ENCODE measurements around the gene ARHGAP44. TPM values are rescaled to one million over a fixed set of nuclear protein-coding genes. Genes with fewer than 3 reads are reported as not detected.

Gene ARHGAP44
- total and polyA plus RNA-seq, 2 of the 13 experiments (the other 11 are each of a cell fraction or from before 2014, with no cell fraction given), result 0.79 to 3.1 TPM

DNA sequence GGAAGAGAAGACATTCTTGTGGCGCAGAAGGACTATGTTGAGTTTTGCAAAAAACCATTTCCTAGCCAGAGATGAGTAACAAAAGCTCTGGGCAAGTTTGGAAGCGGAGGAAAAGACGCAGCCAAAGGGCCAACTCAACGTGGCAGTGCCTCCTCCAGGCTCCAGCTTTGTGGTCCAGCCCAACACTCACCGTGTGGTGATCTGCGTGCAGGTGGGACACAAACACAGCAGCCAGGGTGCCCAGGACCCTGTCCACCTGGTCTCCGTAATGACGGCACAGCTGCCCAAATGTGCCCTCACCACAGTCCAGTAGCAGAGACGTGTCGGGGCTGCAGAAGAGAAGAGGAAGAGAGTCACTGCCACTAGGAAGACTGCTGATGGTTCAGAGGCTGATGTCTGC is 207.1 kb downstream of the ARHGAP44 start (continued):
- TF ChIP-seq CBX5 (CRISPR knock-in tag; IDR thresholded peaks at IDR 0.05; ENCODE audit: borderline replicate concordance), result no peak
- TF ChIP-seq, protein P1, sequence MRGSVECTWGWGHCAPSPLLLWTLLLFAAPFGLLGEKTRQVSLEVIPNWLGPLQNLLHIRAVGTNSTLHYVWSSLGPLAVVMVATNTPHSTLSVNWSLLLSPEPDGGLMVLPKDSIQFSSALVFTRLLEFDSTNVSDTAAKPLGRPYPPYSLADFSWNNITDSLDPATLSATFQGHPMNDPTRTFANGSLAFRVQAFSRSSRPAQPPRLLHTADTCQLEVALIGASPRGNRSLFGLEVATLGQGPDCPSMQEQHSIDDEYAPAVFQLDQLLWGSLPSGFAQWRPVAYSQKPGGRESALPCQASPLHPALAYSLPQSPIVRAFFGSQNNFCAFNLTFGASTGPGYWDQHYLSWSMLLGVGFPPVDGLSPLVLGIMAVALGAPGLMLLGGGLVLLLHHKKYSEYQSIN (CRISPR knock-in tag; IDR thresholded peaks at IDR 0.05; ENCODE audit: borderline replicate concordance), result no peak
- no peak for TF ChIP-seq ZNF136 (CRISPR knock-in tag; IDR thresholded peaks at IDR 0.05; ENCODE audit: low read depth)
- TF ChIP-seq, protein P2, sequence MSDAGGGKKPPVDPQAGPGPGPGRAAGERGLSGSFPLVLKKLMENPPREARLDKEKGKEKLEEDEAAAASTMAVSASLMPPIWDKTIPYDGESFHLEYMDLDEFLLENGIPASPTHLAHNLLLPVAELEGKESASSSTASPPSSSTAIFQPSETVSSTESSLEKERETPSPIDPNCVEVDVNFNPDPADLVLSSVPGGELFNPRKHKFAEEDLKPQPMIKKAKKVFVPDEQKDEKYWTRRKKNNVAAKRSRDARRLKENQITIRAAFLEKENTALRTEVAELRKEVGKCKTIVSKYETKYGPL (CRISPR knock-in tag; IDR thresholded peaks at IDR 0.05), result no peak
- no peak for TF ChIP-seq EP300 (IDR thresholded peaks at IDR 0.05; ENCODE audit: low read depth in 2 of 2, low read length in 2 of 2)
- TF ChIP-seq EP300 (CRISPR knock-in tag; IDR thresholded peaks at IDR 0.05; ENCODE audit: borderline replicate concordance), result no peak
- TF ChIP-seq FOXO4 (CRISPR knock-in tag; conservative IDR thresholded peaks at IDR 0.05), result no peak
- no peak for TF ChIP-seq JUN (CRISPR knock-in tag; IDR thresholded peaks at IDR 0.05)
- no peak for TF ChIP-seq GTF3A (CRISPR knock-in tag; conservative IDR thresholded peaks at IDR 0.05)

DNA sequence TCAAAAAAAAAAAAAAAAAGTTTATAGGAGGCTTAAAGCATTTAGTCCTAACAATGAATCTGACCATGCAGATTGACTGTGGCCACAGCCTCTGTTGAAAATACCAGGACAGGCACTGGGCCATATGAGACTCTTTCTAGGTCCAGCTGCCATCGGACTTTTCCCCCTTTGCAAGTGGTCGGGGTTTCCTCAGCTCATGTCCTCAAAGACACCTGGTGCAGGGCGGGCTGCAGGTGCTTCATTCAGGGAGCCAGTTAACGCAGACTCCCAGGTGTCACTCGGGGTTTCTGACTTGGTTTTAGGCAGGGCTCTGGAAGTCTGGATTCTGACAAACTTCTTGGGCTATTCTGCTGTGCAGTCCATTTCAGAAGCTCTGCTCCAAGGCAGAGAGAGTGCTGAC is 207.6 kb downstream of the ARHGAP44 start:
- no peaks in the 10 kb centered on the region for H3K9me3 ChIP-seq (ENCODE audit: low read length)
- no peak for TF ChIP-seq BRCA1 (CRISPR knock-in tag; IDR thresholded peaks at IDR 0.05)
- TF ChIP-seq ZIK1 (CRISPR knock-in tag; IDR thresholded peaks at IDR 0.05; ENCODE audit: borderline replicate concordance, low read depth), result no peak
- TF ChIP-seq MIER3 (CRISPR knock-in tag; IDR thresholded peaks at IDR 0.05; ENCODE audit: borderline replicate concordance), result no peak
- TF ChIP-seq ZNF225 (CRISPR knock-in tag; IDR thresholded peaks at IDR 0.05), result no peak
- TF ChIP-seq CCAR2 (optimal IDR thresholded peaks at IDR 0.05; ENCODE audit: low read depth, low read length), result no peak
- no peak for TF ChIP-seq NR2F2 (IDR thresholded peaks at IDR 0.05; ENCODE audit: borderline replicate concordance, low read depth)
- no peak for TF ChIP-seq ZNF749 (CRISPR knock-in tag; IDR thresholded peaks at IDR 0.05; ENCODE audit: borderline replicate concordance)
- no peak for TF ChIP-seq GPN1 (CRISPR knock-in tag; IDR thresholded peaks at IDR 0.05; ENCODE audit: borderline replicate concordance)
- no peak for TF ChIP-seq TRIM24 (CRISPR knock-in tag; IDR thresholded peaks at IDR 0.05)
- TF ChIP-seq MTERF4 (CRISPR knock-in tag; IDR thresholded peaks at IDR 0.05), result no peak
- TF ChIP-seq CENPT (CRISPR knock-in tag; IDR thresholded peaks at IDR 0.05; ENCODE audit: low read depth), result no peak
- TF ChIP-seq ZNF552 (CRISPR knock-in tag; IDR thresholded peaks at IDR 0.05; ENCODE audit: borderline replicate concordance), result no peak

More for the DNA sequence above, 207.6 kb downstream of the ARHGAP44 start:
- no peak for ATAC-seq
- no peak overlapping the region for H2AFZ ChIP-seq (ENCODE audit: low read length)
- BruUV-seq (replicated peaks), result no TSS peak
- H3K4me1 ChIP-seq (ENCODE audit: insufficient read depth, low read length), result no peaks in the 10 kb centered on the region
- H3K4me3 ChIP-seq (replicated peaks in 1 of 3; ENCODE audit: insufficient read depth in 1 of 3, low read depth in 2 of 3, low read length in 3 of 3), result no peak overlapping the region
- H3K9ac ChIP-seq (ENCODE audit: insufficient read depth, low read depth, low read length), result no peak overlapping the region
- H4K20me1 ChIP-seq (ENCODE audit: insufficient read depth, low read length), result no peaks in the 10 kb centered on the region
- no peak overlapping the region for H3K4me2 ChIP-seq (ENCODE audit: low read depth, low read length)
- no peaks in the 10 kb centered on the region for H3K79me2 ChIP-seq (ENCODE audit: insufficient read depth, low read length)
- WGBS (ENCODE audit: low lambda C conversion rate), result 86% methylated on average over 5 of the region's 5 CpGs
- CTCF ChIA-PET (ENCODE audit: low intra/inter-chr PET ratio, low total read pairs), result no interaction called here
- intact Hi-C loops (cut with micrococcal nuclease; ENCODE audit: unreplicated experiment), result no loop called here
- POLR2A ChIA-PET, result no interaction called here
- no peak for DNase-seq (ENCODE audit: low spot score)
- no peaks in the 10 kb centered on the region for H3K27me3 ChIP-seq (ENCODE audit: control insufficient read depth in 1 of 2, insufficient read depth in 2 of 2, low read length in 2 of 2)
- no peak overlapping the region for H3K27ac ChIP-seq (ENCODE audit: extremely low read length, insufficient read depth, low read length)
- no peak for FAIRE-seq
- H3K36me3 ChIP-seq (replicated peaks in 1 of 2; ENCODE audit: control insufficient read depth in 1 of 2, insufficient read depth in 2 of 2, low read length in 2 of 2), result peaks cover 36 to 89% of the 10 kb centered on the region in 2 experiments
- in situ Hi-C loops (cut with HindIII; ENCODE audit: extremely low pct_ligation_motif_present, low pct_unique_long_range_greater_than_20kb), result no loop called here

Data from HepG2 (cell line).